OCI-LY3 (cell line): ENCODE results near the gene IQCE.

Source experiments
- EZH2phosphoT487 ChIP-seq: fragments of 200-600 bp; shearing (Covaris generic); IDR thresholded peaks from 2 replicates; pipeline ENCODE4 v1.6.1; 2018; ENCODE audit warnings: antibody characterized with exemption, mixed run types, low read depth
- TF ChIP-seq, protein P1 (sequence below): fragments of 200-600, 300-600 bp; sonication (generic); IDR thresholded peaks from 2 replicates; pipeline ENCODE4 v1.5.1; 2014; ENCODE audit warnings: antibody characterized with exemption, low read length, low read depth

DNA sequence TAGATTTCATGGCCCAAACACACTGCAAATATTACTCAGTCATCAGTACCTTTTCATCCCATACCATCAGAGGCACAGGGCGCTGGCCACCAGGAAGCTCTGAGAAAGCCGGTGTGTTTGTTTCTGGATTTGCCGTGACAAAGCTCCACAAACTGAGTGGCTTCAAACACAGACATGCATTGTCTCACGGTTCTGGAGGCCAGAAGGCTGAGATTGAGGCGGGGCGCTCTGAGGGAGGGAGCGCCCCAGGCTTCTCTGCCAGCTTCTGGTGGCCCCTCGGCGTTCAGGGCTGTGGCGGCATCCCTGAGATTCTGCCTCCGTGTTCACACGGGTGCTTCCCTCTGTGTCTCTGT lies 69.3 kb downstream of the IQCE start:
- TF ChIP-seq, protein P1, sequence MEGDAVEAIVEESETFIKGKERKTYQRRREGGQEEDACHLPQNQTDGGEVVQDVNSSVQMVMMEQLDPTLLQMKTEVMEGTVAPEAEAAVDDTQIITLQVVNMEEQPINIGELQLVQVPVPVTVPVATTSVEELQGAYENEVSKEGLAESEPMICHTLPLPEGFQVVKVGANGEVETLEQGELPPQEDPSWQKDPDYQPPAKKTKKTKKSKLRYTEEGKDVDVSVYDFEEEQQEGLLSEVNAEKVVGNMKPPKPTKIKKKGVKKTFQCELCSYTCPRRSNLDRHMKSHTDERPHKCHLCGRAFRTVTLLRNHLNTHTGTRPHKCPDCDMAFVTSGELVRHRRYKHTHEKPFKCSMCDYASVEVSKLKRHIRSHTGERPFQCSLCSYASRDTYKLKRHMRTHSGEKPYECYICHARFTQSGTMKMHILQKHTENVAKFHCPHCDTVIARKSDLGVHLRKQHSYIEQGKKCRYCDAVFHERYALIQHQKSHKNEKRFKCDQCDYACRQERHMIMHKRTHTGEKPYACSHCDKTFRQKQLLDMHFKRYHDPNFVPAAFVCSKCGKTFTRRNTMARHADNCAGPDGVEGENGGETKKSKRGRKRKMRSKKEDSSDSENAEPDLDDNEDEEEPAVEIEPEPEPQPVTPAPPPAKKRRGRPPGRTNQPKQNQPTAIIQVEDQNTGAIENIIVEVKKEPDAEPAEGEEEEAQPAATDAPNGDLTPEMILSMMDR, result no peak
- TF ChIP-seq EZH2phosphoT487, result no peak
